Activated T-cell treated with anti-CD3 and anti-CD28 coated beads, Interleukin-2, amount 50 U/mL, for 72 hours (primary cell): Measurements from ENCODE around the gene SYK. TPM values are rescaled to one million over a fixed set of nuclear protein-coding genes. Genes with fewer than 3 reads are reported as not detected.

ENCODE experiments used
- ATAC-seq, 2 donors: fragments of 150-1000 bp; cut with Tn5 transposase; replicated peaks in 1 of 2; 2 replicates each; pipeline ENCODE4 v1.10.0; 2021; ENCODE audit warnings: moderate library complexity in 2 of 2, mild to moderate bottlenecking in 1 of 2
- DNase-seq, 2 donors: peaks; one replicate each; pipeline ENCODE4 v3.0.0; 2021 to 2022; ENCODE audit warnings: mixed read lengths in 1 of 2
- H3K27ac Mint-ChIP-seq: one replicate; pipeline ENCODE4 v1.8.0; 2022; ENCODE audit warnings: mild to moderate bottlenecking, moderate library complexity, mixed read lengths
- H3K27me3 Mint-ChIP-seq: one replicate; pipeline ENCODE4 v1.8.0; 2022; ENCODE audit warnings: low read depth, mixed read lengths
- H3K36me3 Mint-ChIP-seq, 2 donors: one replicate each; pipeline ENCODE4 v1.8.0; 2022; ENCODE audit warnings: mixed read lengths in 2 of 2, mild to moderate bottlenecking in 1 of 2; ENCODE audit not compliant: insufficient read depth in 2 of 2
- H3K4me1 Mint-ChIP-seq: one replicate; pipeline ENCODE4 v1.8.0; 2022; ENCODE audit warnings: low read depth, mixed read lengths
- H3K4me3 Mint-ChIP-seq, 2 donors: one replicate each; pipeline ENCODE4 v1.8.0; 2022; ENCODE audit warnings: mild to moderate bottlenecking in 2 of 2, mixed read lengths in 2 of 2, moderate library complexity in 2 of 2
- H3K9me3 Mint-ChIP-seq, 2 donors: one replicate each; pipeline ENCODE4 v1.8.0; 2022; ENCODE audit warnings: mixed read lengths in 2 of 2
- total RNA-seq, 2 donors: library from RNA; stranded (reverse); gene quantifications; one replicate each; pipeline ENCODE4 v1.2.3, GENCODE V29; 2022

Gene SYK
- total RNA-seq, 2 donors from 2014 or later, result 0.19 to 0.44 TPM

DNA sequence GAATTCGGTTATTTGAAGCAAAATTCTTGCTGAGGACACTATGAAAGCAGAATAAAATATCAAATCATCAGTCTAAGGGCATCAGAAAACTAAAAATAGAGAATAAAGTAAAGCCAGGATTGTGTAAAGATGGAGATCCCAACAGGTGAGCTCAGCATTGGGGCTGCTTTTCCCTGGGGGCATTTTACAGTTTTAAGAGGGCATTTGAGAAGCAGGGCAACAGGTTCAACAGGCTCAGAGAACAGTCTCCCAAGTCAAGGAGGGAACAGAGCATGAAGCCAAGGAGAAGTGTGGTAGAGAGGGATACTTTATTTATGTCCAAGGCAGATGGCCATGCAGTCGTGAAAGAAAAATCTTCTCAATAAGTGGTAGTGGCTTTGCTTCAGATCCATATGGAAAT lies 145.4 kb downstream of the SYK start:
- DNase-seq (no peak), ATAC-seq (no peak)
- no peak overlapping the region for H3K27ac Mint-ChIP-seq
- peaks cover 0 to under 1% of the 10 kb centered on the region in 2 donors for H3K9me3 Mint-ChIP-seq
- peaks cover 4% of the 10 kb centered on the region for H3K4me1 Mint-ChIP-seq
- H3K4me3 Mint-ChIP-seq, result no peak overlapping the region
- no peaks in the 10 kb centered on the region for H3K36me3 Mint-ChIP-seq
- peaks cover 63% of the 10 kb centered on the region for H3K27me3 Mint-ChIP-seq

Other genes with a start within 250 kb of the SYK start
- gene DIRAS2, start 159.0 kb upstream of the SYK start, total RNA-seq, result under 1 TPM in 1 of 2 donors, not detected in 1; 0.05 TPM